ENCODE results near the gene FAIM2.

FAIM2 gene

DNA sequence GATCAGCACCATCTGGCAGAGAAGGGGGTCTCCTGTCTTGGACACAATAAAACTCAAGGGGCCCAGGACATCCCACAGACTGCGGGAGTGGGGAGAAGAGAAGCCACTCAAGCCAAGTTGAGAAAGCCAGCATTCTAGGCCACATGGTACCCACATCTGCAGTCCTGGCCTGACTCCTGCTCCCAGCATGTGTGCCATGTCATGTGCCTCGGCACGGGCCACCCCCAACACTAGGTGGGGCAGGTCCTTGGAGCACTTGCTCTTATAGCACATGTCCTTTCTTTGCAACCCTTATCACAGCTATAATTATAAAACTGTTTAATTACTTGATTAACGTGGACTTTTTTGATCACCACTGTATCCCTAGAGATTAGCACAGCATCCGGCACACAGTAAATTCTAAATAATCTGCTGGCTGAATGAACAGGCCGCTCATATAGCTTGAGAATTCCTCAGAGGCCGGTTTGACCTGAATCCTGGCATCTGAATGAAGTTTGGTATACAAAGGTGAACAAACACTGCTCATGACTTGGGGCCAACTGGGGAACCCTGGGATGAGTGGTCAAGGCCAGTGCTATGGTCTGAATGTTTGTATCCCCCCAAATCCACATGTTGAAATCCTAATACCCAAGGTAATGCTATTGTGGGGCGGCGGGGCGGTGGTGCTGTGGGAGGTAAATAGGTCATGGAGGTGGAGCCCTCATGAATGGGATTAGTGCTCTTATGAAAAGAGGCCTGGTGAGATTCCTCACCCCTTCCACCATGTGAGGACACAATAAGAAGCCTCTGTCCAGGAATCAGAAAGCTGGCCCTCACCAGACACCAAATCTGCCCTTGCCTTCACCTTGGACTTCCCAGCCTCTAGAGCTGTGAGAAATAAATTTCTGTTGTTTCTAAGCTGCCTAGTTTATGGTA is 82.1 kb downstream of the FAIM2 start:
- DNase-seq, result no peak

DNA sequence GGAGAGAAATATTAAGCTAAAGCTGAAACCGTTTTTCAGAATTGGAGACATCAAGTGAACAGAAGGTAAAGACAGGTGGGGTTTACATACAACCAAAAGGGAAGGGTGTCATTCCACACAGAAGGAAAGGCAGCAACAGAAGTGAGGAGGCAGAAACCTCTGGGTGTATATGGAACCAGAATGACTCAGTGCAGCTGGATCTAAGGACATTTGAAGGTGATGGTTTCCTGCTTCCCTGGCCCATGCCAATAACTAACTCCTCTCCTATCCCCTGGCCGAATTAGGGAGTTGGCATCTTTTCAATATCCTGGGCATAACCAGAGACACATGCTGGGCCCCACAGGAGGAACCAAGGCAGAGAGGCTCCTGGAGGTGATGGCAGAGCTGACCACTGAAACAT is 83.9 kb downstream of the FAIM2 start:
- no peak for DNase-seq

DNA sequence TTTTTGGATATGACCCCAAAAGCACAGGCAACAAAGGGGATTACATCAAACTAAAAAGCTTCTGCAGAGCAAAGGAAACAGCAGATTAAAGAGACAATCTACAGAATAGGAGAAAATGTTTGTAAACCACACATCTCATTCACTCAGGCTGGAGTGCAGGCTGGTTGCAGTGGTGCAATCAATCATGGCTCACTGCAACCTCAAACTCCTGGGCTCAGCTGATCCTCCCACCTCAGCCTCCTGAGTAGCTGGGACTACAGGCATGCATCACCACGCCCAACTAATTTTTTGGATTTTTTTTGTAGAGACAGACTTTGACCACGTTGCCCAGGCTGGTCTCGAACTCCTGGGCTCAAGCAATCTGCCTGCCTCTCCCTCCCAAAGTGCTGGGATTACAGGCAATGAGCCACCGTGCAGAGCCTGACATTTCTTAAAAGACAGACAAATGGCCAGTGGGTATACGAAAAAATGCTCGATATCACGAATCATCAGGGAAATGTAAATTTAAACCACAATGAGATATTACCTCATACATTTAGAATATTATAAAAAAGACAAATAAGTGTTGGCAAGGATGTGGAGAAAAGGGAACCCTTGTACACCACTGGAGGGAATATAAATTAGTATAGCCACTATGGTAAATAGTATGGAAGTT is 85.3 kb downstream of the FAIM2 start:
- DNase-seq, result no peak

Data from amniotic stem cell (primary cell).